ENCODE data around the gene SCIN. TPM values are rescaled to one million over a fixed set of nuclear protein-coding genes. Genes with fewer than 3 reads are reported as not detected.

The SCIN gene
- total RNA-seq, 1 experiment from 2014 or later: 0.22 TPM

- TF ChIP-seq CTCF (IDR thresholded peaks at IDR 0.05 in 2 of 3, conservative IDR thresholded peaks at IDR 0.05 in 1 of 3; ENCODE audit: borderline replicate concordance in 1 of 3, insufficient read depth in 1 of 3, low read depth in 2 of 3, low read length in 2 of 3) (peak; percentile 33 to 70 (median 66); a peak in 5 of 6 replicates), RAD21 (IDR thresholded peaks at IDR 0.05; ENCODE audit: low read depth) (peak; percentile 81), MAX (IDR thresholded peaks at IDR 0.05) (no peak)
- ChIA-PET POLR2A (no interaction called here), RAD21 (ENCODE audit: low non-redundant PET in 1 of 2, low total read pairs in 2 of 2, uncharacterized antibody in 2 of 2, unreplicated experiment in 2 of 2) (no interaction called here), CTCF (interaction anchor here (0.6 to 3.1 kb wide), 7 partner anchors 9 to 627 kb away, joined by 3 to 16 read pairs (median 4); no protein-coding TSS in a partner anchor)
- peak overlapping the region; percentile 76 for H2AFZ ChIP-seq (ENCODE audit: low read depth, low read length, poor library complexity, severe bottlenecking)
- no TSS peak for BruUV-seq (replicated peaks)
- H3K36me3 ChIP-seq (ENCODE audit: control insufficient read depth in 1 of 2, insufficient read depth in 2 of 2, low read length in 2 of 2): no peaks in the 10 kb centered on the region
- H3K4me1 ChIP-seq (ENCODE audit: control insufficient read depth in 1 of 2, insufficient read depth in 2 of 2, low read length in 2 of 2): peaks cover 0 to 7% of the 10 kb centered on the region in 2 experiments; a peak in 2 of 4 replicates
- no peaks in the 10 kb centered on the region for H3K79me2 ChIP-seq (ENCODE audit: insufficient read depth, low read length)
- H3K9me3 ChIP-seq (ENCODE audit: control insufficient read depth in 1 of 2, insufficient read depth in 1 of 2, low read depth in 1 of 2, low read length in 2 of 2): no peaks in the 10 kb centered on the region
- H3K27me3 ChIP-seq (ENCODE audit: insufficient read depth, low read length): no peaks in the 10 kb centered on the region
- DNase-seq (ENCODE audit: low read depth, low spot score) (peak; percentile 36), ATAC-seq (peak; percentile 70)
- H3K9ac ChIP-seq (ENCODE audit: low read length): no peak overlapping the region
- no peaks in the 10 kb centered on the region for H4K20me1 ChIP-seq (ENCODE audit: insufficient read depth)
- intact Hi-C loops (cut with micrococcal nuclease): loop anchor here (1.0 kb wide), 2 partner anchors 44 to 624 kb away; no protein-coding TSS in a partner anchor
- peak overlapping the region; percentile 23; the same call in 1 of the 2 replicates for H3K4me2 ChIP-seq (ENCODE audit: low read length)
- no peaks in the 10 kb centered on the region for H3K9me2 ChIP-seq (ENCODE audit: insufficient read depth)
- H3K27ac ChIP-seq (ENCODE audit: low read depth, low read length): no peak overlapping the region
- H3K4me3 ChIP-seq (replicated peaks in 1 of 2; ENCODE audit: low read depth in 1 of 2, low read length in 2 of 2): no peak overlapping the region
These were observed 68.4 kb downstream of the SCIN start for GRCh38 chr7:12638851-12639456.

- no peak overlapping the region for H3K4me2 ChIP-seq (ENCODE audit: low read length)
- ChIA-PET CTCF (no interaction called here), POLR2A (no interaction called here), RAD21 (ENCODE audit: low non-redundant PET in 1 of 2, low total read pairs in 2 of 2, uncharacterized antibody in 2 of 2, unreplicated experiment in 2 of 2) (no interaction called here)
- H3K4me1 ChIP-seq (ENCODE audit: control insufficient read depth in 1 of 2, insufficient read depth in 2 of 2, low read length in 2 of 2): peaks cover 0 to 7% of the 10 kb centered on the region in 2 experiments; a peak in 2 of 4 replicates
- peak overlapping the region; percentile 50 for H2AFZ ChIP-seq (ENCODE audit: low read depth, low read length, poor library complexity, severe bottlenecking)
- H3K9me3 ChIP-seq (ENCODE audit: control insufficient read depth in 1 of 2, insufficient read depth in 1 of 2, low read depth in 1 of 2, low read length in 2 of 2): no peaks in the 10 kb centered on the region
- intact Hi-C loops (cut with micrococcal nuclease): loop anchor here (5.0 kb wide), 1 partner anchor 477 kb away; no protein-coding TSS in a partner anchor
- no peak overlapping the region for H3K27ac ChIP-seq (ENCODE audit: low read depth, low read length)
- ATAC-seq (no peak; the same call in 1 of the 2 replicates), DNase-seq (ENCODE audit: low read depth, low spot score) (no peak)
- H3K4me3 ChIP-seq (replicated peaks in 1 of 2; ENCODE audit: low read depth in 1 of 2, low read length in 2 of 2): no peak overlapping the region
- no peaks in the 10 kb centered on the region for H3K27me3 ChIP-seq (ENCODE audit: insufficient read depth, low read length)
- TF ChIP-seq TCF7L2 (IDR thresholded peaks at IDR 0.05; ENCODE audit: borderline replicate concordance, extremely low read depth, insufficient read depth, insufficient read length) (peak; percentile 85), JUND (IDR thresholded peaks at IDR 0.05) (no peak)
- no peaks in the 10 kb centered on the region for H3K9me2 ChIP-seq (ENCODE audit: insufficient read depth)
- no peaks in the 10 kb centered on the region for H3K79me2 ChIP-seq (ENCODE audit: insufficient read depth, low read length)
- H3K9ac ChIP-seq (ENCODE audit: low read length): no peak overlapping the region
- no peaks in the 10 kb centered on the region for H4K20me1 ChIP-seq (ENCODE audit: insufficient read depth)
- H3K36me3 ChIP-seq (ENCODE audit: control insufficient read depth in 1 of 2, insufficient read depth in 2 of 2, low read length in 2 of 2): no peaks in the 10 kb centered on the region
- no TSS peak for BruUV-seq (replicated peaks)
These were observed 70.0 kb downstream of the SCIN start for GRCh38 chr7:12640299-12641096.

Measured in HCT116 (cell line).